PC-3 (cell line): ENCODE measurements around the gene RBPMS2.

Experiments used
- CTCF ChIP-seq: fragments of 300-600 bp; sonication (generic); conservative IDR thresholded peaks from 2 replicates; pipeline ENCODE4 v1.5.1; 2017; ENCODE audit warnings: antibody characterized with exemption, low read depth, mild to moderate bottlenecking, low read length
- EZH2phosphoT487 ChIP-seq: fragments of 300-600 bp; sonication (generic); IDR thresholded peaks from 2 replicates; pipeline ENCODE4 v1.6.1; 2018; ENCODE audit warnings: mild to moderate bottlenecking, antibody characterized with exemption, low read length, borderline replicate concordance

GRCh38 chr15:64772488-64772887 lies 2.9 kb downstream of the RBPMS2 start:
- TF ChIP-seq CTCF (no peak), EZH2phosphoT487 (no peak)
